Skeletal muscle tissue (tissue), 4 donors: ENCODE measurements around the gene VPS52. TPM values are rescaled to one million over a fixed set of nuclear protein-coding genes. Genes with fewer than 3 reads are reported as not detected.
A peak's percentile ranks its signal among the peaks of the same experiment; 100 is the strongest.
"Not testable (repeated sequence)": the region's sequence is repeated elsewhere in the genome, so short reads cannot be mapped to it uniquely, and the experiment has no call there.

ENCODE experiments used
- H3K27ac ChIP-seq: one replicate; pipeline ENCODE4 v1.7.0; 2013; ENCODE audit warnings: mild to moderate bottlenecking, low read depth, low read length, inconsistent platforms
- H3K27me3 ChIP-seq, 3 donors: one replicate each; pipeline ENCODE4 v1.7.0; 2013; ENCODE audit warnings: low read length in 3 of 3; ENCODE audit not compliant: control insufficient read depth in 3 of 3, insufficient read depth in 3 of 3
- H3K36me3 ChIP-seq, 3 donors: one replicate each; pipeline ENCODE4 v1.7.0; 2013; ENCODE audit warnings: low read length in 3 of 3; ENCODE audit not compliant: control insufficient read depth in 3 of 3, insufficient read depth in 3 of 3
- H3K4me1 ChIP-seq, 3 donors: one replicate each; pipeline ENCODE4 v1.7.0; 2013; ENCODE audit warnings: low read length in 3 of 3, mild to moderate bottlenecking in 3 of 3; ENCODE audit not compliant: control insufficient read depth in 3 of 3, insufficient read depth in 3 of 3
- H3K4me3 ChIP-seq, 3 donors: one replicate each; pipeline ENCODE4 v1.7.0; 2013; ENCODE audit warnings: low read length in 3 of 3
- H3K9ac ChIP-seq, 3 donors: one replicate each; pipeline ENCODE4 v1.7.0; 2013; ENCODE audit warnings: low read length in 3 of 3, mild to moderate bottlenecking in 3 of 3, moderate library complexity in 2 of 3, low read depth in 1 of 3
- H3K9me3 ChIP-seq, 3 donors: one replicate each; pipeline ENCODE4 v1.7.0; 2013; ENCODE audit warnings: low read length in 3 of 3; ENCODE audit not compliant: control insufficient read depth in 3 of 3
- total RNA-seq: library from RNA; depleted of rRNA; stranded (reverse); fragments of >200 nt; gene quantifications from one replicate; pipeline ENCODE4 v1.2.3, GENCODE V29; 2014
- donor health status: Osteomylitis.

Gene VPS52
- total RNA-seq, 1 donor from 2014 or later, result 43.8 TPM

GRCh38 chr6:33273924-33274902, 2.5 kb upstream of the VPS52 start:
- peaks cover 37 to 38% (median 37%) of the 10 kb centered on the region in 3 donors for H3K36me3 ChIP-seq
- peak overlapping the region; percentile 25 to 91 (median 51) for H3K9ac ChIP-seq
- peaks cover 61 to 82% (median 63%) of the 10 kb centered on the region in 3 donors for H3K4me1 ChIP-seq
- no peak overlapping the region for H3K27ac ChIP-seq
- H3K4me3 ChIP-seq, result no peak overlapping the region
- no peaks in the 10 kb centered on the region for H3K9me3 ChIP-seq
- no peaks in the 10 kb centered on the region for H3K27me3 ChIP-seq

GRCh38 chr6:33273129-33273923, 1.6 kb upstream of the VPS52 start:
- peak overlapping the region; percentile 84 to 96 (median 95) for H3K4me3 ChIP-seq
- peak overlapping the region; percentile 91 to 96 (median 91) for H3K9ac ChIP-seq
- no peaks in the 10 kb centered on the region for H3K9me3 ChIP-seq
- H3K27me3 ChIP-seq, result no peaks in the 10 kb centered on the region
- no peak overlapping the region for H3K27ac ChIP-seq
- H3K4me1 ChIP-seq, result peaks cover 53 to 79% (median 55%) of the 10 kb centered on the region in 3 donors
- peaks cover 40 to 47% (median 41%) of the 10 kb centered on the region in 3 donors for H3K36me3 ChIP-seq

GRCh38 chr6:33272275-33273128, 826 bp upstream of the VPS52 start:
- H3K36me3 ChIP-seq, result peaks cover 47 to 55% (median 49%) of the 10 kb centered on the region in 3 donors
- peaks cover 45 to 70% (median 50%) of the 10 kb centered on the region in 3 donors for H3K4me1 ChIP-seq
- peak overlapping the region; percentile 84 to 96 (median 95) for H3K4me3 ChIP-seq
- H3K27me3 ChIP-seq, result no peaks in the 10 kb centered on the region
- peak overlapping the region; percentile 97 for H3K27ac ChIP-seq
- H3K9me3 ChIP-seq, result no peaks in the 10 kb centered on the region
- peak overlapping the region; percentile 91 to 96 (median 91) for H3K9ac ChIP-seq

- H3K27ac ChIP-seq, result peak overlapping the region; percentile 97
- H3K27me3 ChIP-seq, result no peaks in the 10 kb centered on the region
- no peaks in the 10 kb centered on the region for H3K9me3 ChIP-seq
- peak overlapping the region; percentile 91 to 97 (median 96) for H3K9ac ChIP-seq
- peaks cover 57 to 67% (median 57%) of the 10 kb centered on the region in 3 donors for H3K36me3 ChIP-seq
- H3K4me3 ChIP-seq, result peak overlapping the region; percentile 84 to 96 (median 95)
- H3K4me1 ChIP-seq, result peaks cover 35 to 56% (median 43%) of the 10 kb centered on the region in 3 donors
These were observed 584 bp downstream of the VPS52 start for GRCh38 chr6:33271117-33271467.

- Histone ChIP-seq H3K27me3 (no peaks in the 10 kb centered on the region), H3K36me3 (peaks cover 61 to 72% (median 66%) of the 10 kb centered on the region in 3 donors), H3K4me3 (no peak overlapping the region), H3K27ac (no peak overlapping the region), H3K9ac (no peak overlapping the region), H3K9me3 (no peaks in the 10 kb centered on the region), H3K4me1 (no peaks in the 10 kb centered on the region)
These were observed 7.7 kb downstream of the VPS52 start for GRCh38 chr6:33264015-33264414.

- not testable (repeated sequence) for H3K4me3 ChIP-seq, H3K27me3 ChIP-seq, H3K9me3 ChIP-seq, H3K9ac ChIP-seq, H3K27ac ChIP-seq, H3K4me1 ChIP-seq
- peaks cover 50 to 66% (median 52%) of the 10 kb centered on the region in 3 donors for H3K36me3 ChIP-seq
These were observed 9.2 kb downstream of the VPS52 start for GRCh38 chr6:33262490-33262889.

GRCh38 chr6:33259032-33259431, 12.6 kb downstream of the VPS52 start:
- H3K9me3 ChIP-seq, result no peaks in the 10 kb centered on the region
- no peaks in the 10 kb centered on the region for H3K4me1 ChIP-seq
- H3K9ac ChIP-seq, result no peak overlapping the region
- peaks cover 23 to 43% (median 26%) of the 10 kb centered on the region in 3 donors for H3K36me3 ChIP-seq
- H3K4me3 ChIP-seq, result no peak overlapping the region
- no peak overlapping the region for H3K27ac ChIP-seq
- H3K27me3 ChIP-seq, result no peaks in the 10 kb centered on the region

- H3K4me3 ChIP-seq, result no peak overlapping the region
- H3K27me3 ChIP-seq, result no peaks in the 10 kb centered on the region
- H3K4me1 ChIP-seq, result peaks cover 9 to 12% (median 10%) of the 10 kb centered on the region in 3 donors
- H3K36me3 ChIP-seq, result peaks cover 13 to 32% (median 19%) of the 10 kb centered on the region in 3 donors
- no peaks in the 10 kb centered on the region for H3K9me3 ChIP-seq
- no peak overlapping the region for H3K9ac ChIP-seq
- H3K27ac ChIP-seq, result no peak overlapping the region
These were observed 17.1 kb downstream of the VPS52 start for GRCh38 chr6:33254591-33254990.

GRCh38 chr6:33252759-33253158, 18.9 kb downstream of the VPS52 start:
- Histone ChIP-seq H3K4me1 (peaks cover 21 to 23% (median 22%) of the 10 kb centered on the region in 3 donors), H3K36me3 (peaks cover 8 to 21% (median 16%) of the 10 kb centered on the region in 3 donors)

More at GRCh38 chr6:33252759-33253158, 18.9 kb downstream of the VPS52 start:
- no peaks in the 10 kb centered on the region for H3K27me3 ChIP-seq
- H3K27ac ChIP-seq, result no peak overlapping the region
- no peak overlapping the region for H3K9ac ChIP-seq
- H3K9me3 ChIP-seq, result no peaks in the 10 kb centered on the region
- H3K4me3 ChIP-seq, result no peak overlapping the region
